ENCODE data around the gene PYCR2. TPM values are rescaled to one million over a fixed set of nuclear protein-coding genes. Genes with fewer than 3 reads are reported as not detected.
"Not testable (repeated sequence)": the region's sequence is repeated elsewhere in the genome, so short reads cannot be mapped to it uniquely, and the experiment has no call there.

PYCR2 gene
- 10 to 100 TPM in 11 of 12 donors, not detected in 1; 28.0 to 44.2 (median 32.4) TPM for polyA plus RNA-seq (ENCODE audit: insufficient read length in 12 of 12)
- long read RNA-seq, donor 1, transcript PYCR2-201 (7 exons, 1,689 nt): major isoform, 17 of 25 reads
- long read RNA-seq, donor 1, partial matches to known transcripts: 8 of 25 reads
- long read RNA-seq, donor 1, other reads (novel, unspliced or antisense): 0 of 25 reads
- long read RNA-seq, donor 2, transcript PYCR2-201 (7 exons, 1,689 nt): major isoform, 14 of 14 reads
- long read RNA-seq, donor 2, partial matches to known transcripts: 0 of 14 reads
- long read RNA-seq, donor 2, other reads (novel, unspliced or antisense): 0 of 14 reads
- long read RNA-seq, donor 3, transcript PYCR2-201 (7 exons, 1,689 nt): major isoform, 5 of 5 reads
- long read RNA-seq, donor 3, partial matches to known transcripts: 0 of 5 reads
- long read RNA-seq, donor 3, other reads (novel, unspliced or antisense): 0 of 5 reads
- long read RNA-seq, donor 4, partial matches to known transcripts: 0 of 1 reads
- long read RNA-seq, donor 4, other reads (novel, unspliced or antisense): 0 of 1 reads
- long read RNA-seq, donor 5, transcript PYCR2-201 (7 exons, 1,689 nt): major isoform, 18 of 18 reads
- long read RNA-seq, donor 5, partial matches to known transcripts: 0 of 18 reads
- long read RNA-seq, donor 5, other reads (novel, unspliced or antisense): 0 of 18 reads
- long read RNA-seq, donor 6, transcript PYCR2-201 (7 exons, 1,689 nt): major isoform, 5 of 5 reads
- long read RNA-seq, donor 6, partial matches to known transcripts: 0 of 5 reads
- long read RNA-seq, donor 6, other reads (novel, unspliced or antisense): 0 of 5 reads
- long read RNA-seq, donor 7, transcript PYCR2-201 (7 exons, 1,689 nt): major isoform, 6 of 32 reads
- long read RNA-seq, donor 7, partial matches to known transcripts: 26 of 32 reads
- long read RNA-seq, donor 7, other reads (novel, unspliced or antisense): 0 of 32 reads
- long read RNA-seq, donor 8, transcript PYCR2-201 (7 exons, 1,689 nt): major isoform, 13 of 13 reads
- long read RNA-seq, donor 8, partial matches to known transcripts: 0 of 13 reads
- long read RNA-seq, donor 8, other reads (novel, unspliced or antisense): 0 of 13 reads
- long read RNA-seq, donor 9, transcript PYCR2-201 (7 exons, 1,689 nt): major isoform, 14 of 14 reads
- long read RNA-seq, donor 9, partial matches to known transcripts: 0 of 14 reads
- long read RNA-seq, donor 9, other reads (novel, unspliced or antisense): 0 of 14 reads
- long read RNA-seq, donor 10, transcript PYCR2-201 (7 exons, 1,689 nt): major isoform, 10 of 11 reads
- long read RNA-seq, donor 10, partial matches to known transcripts: 0 of 11 reads
- long read RNA-seq, donor 10, other reads (novel, unspliced or antisense): 0 of 11 reads
- long read RNA-seq, donor 11, transcript PYCR2-201 (7 exons, 1,689 nt): major isoform, 17 of 17 reads
- long read RNA-seq, donor 11, partial matches to known transcripts: 0 of 17 reads
- long read RNA-seq, donor 11, other reads (novel, unspliced or antisense): 0 of 17 reads

DNA sequence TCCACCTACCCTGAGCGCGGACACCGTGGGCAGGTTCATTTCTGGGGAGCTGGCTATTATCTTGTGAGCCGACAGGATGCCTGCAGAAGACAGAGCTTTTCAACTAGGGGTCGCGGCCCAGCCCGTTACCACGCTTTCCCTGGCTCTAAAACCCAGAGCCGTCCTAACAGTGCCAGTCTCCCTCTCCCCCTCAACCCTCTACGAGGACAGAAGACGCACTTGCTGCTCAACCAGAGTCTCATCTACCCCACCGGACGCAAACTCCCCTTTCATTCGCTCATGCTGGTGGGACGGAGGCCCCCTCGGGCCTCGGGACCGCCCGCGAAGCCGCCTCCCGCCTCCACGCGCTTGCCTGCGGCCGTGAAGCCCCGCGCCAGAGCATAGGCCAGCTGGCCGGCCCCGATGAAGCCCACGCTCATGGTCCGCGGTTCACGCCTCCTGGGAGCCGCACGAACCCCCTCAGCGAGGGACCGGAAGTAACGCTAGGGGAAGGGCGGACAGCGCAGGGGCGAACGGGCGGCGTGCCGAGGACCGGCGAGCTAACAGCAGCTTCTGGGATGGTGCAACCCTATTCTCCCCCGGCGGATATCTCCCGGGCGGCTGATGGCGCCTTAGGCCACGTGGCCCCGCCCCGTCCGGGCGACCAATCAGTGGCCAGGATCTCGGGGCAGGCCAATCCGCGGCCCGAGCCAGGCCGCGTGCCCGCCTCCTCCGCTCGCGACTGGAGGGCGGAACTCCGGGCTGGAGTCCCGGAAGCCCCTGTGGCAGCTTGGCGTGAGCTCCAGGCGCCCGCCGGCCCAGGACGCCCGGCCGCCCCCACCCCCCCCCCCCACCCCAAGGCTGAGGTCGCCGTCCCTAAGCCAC is at the start of gene PYCR2:
Gene PYCR2 (minus strand): TSS at position 559 of the 864 bp plus-strand sequence. CDS start 140 bp downstream, at position 419.
- peak; percentile 95 for DNase-seq

DNA sequence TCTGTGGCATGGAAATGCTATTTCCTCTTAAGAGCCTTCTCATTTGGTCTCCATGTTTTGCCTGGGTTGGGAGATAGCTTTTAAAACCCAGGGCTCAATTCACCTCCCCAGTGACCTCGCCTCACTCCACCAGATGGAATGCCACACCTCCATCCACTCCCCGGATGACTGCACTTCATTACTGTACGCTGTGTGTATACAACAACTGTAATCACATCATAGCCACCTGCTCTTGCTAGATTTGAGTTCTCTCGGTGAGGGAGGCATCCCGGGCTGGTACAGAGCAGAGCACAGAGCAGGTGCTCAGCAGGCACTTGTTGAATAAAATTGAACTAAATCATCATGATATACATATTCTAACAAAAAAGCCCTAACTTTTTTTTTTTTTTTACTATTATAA is 49.1 kb upstream of the PYCR2 start:
- DNase-seq: no peak

DNA sequence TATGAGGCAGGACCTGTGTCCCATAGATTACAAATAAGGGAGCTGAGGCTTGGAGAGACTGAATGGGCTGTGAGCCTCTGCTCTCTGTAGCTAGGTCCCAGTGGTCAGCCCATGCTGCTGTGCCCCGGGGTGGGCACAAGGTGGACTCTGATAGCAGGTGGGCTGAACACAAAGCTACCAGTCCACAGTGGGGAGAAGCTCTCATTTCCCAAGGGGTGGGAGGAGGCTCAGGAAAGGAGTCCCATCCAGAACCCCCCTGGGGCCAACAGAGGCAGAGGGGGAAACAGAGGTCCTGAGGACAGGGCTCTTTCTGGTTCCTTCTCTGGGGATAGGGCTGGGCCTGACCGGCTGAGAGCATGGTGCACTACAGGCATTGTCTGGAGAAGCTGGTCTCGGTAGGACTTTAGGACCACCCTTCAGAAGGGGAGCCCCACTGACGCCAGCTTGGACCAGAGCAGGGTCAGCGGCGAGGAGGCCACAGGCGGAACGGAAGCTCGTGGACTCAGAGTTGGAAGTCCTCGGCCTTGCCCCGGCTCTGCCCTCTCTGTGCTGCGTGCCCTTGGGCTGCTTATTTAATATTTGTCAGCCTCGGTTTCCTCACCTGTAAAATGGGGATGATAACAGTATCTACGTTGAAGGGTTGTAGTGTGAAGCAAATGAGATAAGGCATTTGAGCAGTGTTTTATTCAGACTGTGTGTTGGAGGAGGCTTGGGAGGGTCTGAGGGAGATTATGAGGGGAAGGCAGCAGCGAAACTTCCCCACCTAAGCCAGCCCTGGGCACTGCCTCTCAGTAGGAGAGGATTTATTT is 48.5 kb upstream of the PYCR2 start:
- DNase-seq: no peak

GRCh38 chr1:225970592-225971157 is 46.6 kb upstream of the PYCR2 start:
- DNase-seq: not testable (repeated sequence)

DNA sequence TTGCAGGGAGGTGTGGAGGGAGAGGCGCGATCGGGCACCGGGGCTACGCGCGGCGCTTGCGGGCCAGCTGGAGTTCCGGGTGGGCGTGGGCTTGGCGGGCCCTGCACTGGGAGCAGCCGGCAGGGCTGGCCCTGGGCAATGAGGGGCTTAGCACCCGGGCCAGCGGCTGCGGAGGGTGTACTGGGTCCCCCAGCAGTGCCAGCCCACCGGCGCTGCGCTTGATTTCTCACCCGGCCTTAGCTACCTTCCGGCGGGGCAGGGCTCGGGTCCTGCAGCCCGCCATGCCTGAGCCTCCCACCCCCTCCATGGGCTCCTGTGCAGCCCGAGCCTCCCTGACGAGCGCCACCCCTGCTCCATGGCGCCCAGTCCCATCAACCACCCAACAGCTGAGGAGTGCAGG is 45.7 kb upstream of the PYCR2 start:
- not testable (repeated sequence) for DNase-seq

DNA sequence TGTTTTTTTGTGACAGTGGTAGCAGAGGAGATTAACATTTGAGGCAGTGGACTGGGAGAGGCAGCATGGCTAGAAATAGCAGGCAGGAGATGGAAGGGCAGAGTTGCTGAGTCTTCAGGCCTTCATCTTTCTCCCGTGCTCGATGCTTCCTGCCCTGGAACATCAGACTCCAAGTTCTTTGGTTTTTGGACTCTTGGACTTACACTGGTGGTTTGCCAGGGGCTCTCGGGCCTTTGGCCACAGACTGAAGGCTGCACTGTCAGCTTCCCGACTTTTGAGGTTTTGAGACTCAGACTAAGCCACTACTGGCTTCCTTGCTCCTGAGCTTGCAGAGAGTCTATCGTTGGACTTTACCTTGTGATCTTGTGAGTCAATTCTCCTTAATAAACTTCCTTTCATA is 41.2 kb upstream of the PYCR2 start:
- no peak for DNase-seq

DNA sequence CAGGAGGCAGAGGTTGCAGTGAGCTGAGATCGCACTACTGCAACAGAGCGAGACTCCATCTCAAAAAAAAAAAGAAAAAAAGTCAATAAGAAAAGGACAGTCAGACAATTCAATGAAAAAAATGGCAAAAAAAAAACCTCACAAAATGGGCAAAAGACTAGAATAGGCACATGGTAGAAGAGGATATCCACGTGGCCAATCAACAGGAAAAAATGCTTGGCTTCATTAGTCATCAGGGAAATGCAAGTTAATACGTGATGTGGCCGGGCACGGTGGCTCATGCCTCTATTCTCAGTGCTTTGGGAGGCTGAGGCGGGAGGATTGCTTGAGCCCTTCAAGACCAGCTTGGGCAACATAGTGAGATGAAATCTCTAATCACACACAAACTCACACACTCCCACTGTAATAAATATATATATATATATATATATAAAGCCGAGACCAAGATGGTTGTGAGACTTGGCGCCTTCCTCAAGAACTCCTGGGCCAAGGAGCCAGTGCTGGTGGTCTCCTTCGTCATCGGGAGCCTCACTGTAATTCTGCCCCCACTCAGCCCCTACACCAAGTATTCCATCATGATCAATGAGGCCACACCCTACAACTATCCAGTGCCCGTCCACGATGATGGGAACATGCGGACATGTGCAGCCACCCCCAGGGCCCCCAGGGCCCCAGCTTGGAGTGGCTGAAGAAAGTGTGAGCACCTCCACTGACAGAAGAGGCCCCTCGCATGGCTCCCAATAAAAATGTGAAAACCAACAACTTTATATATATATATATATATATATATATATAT is 39.9 kb upstream of the PYCR2 start:
- DNase-seq: no peak

GRCh38 chr1:225962440-225962975 is 38.5 kb upstream of the PYCR2 start:
- DNase-seq: no peak

- DNase-seq: no peak
Measured at GRCh38 chr1:225961659-225962439, 37.8 kb upstream of the PYCR2 start.

GRCh38 chr1:225958041-225958440 is 34.0 kb upstream of the PYCR2 start:
- DNase-seq: no peak

DNA sequence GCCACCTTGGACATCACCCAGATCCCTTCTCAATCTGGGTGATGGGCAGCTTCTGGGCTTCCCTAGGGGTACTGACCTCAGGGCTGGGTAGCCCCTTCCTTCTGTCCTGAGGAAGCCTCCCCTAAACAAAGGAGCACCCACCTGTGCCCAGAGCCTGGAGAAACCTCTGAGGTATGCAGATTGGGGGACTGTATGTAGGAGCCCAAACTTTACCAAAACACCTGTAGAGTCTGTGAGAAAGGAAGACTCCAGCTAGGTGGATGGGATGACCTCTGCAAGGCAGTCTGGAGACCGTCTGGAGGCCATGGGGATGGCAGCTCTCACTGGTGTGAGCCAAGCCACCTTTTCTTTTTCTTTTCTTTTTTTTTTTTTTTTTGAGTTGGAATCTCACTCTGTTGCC is 30.7 kb upstream of the PYCR2 start:
- no peak for DNase-seq

DNA sequence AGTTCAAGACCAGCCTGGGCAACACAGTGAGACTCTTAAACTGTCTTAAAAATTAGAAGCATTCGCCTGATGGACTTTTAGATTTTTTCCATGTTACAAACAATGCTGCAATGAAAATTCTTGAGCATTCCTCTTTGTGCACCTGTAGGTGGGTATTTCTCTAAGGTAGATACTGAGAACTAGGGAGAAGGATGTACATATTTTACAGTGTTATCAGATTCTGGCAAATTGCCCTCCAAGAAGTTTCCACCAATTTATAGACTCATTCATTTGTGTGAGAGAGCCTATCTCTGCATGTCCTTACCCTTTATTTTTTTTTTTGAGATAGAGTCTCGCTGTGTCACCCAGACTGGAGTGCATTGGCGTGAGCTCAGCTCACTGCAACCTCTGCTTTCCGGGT is 29.3 kb upstream of the PYCR2 start:
- DNase-seq: no peak

- DNase-seq: no peak
Measured at GRCh38 chr1:225950905-225951497, 27.0 kb upstream of the PYCR2 start.

DNA sequence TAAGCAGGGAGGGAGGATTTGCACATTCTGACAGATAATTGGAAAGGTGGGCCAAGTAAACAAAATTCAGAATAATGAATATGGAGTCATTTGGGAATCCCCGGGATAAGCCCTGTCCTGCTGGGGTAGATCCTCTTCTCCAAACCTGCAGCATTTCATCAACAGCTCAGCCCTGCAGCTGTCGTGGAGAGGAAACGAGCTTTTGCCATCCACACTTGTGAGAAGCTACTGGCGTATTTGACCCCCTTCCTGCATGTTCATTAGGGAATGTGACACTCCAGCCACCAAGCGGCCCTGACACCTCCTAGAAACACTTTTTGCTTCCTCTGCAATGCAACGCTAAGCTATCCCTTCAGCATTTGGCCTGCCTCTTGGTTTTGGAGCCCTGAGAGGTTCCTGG is 25.0 kb upstream of the PYCR2 start:
- no peak for DNase-seq

- DNase-seq: no peak
Measured at GRCh38 chr1:225946803-225947202, 22.8 kb upstream of the PYCR2 start.

GRCh38 chr1:225946082-225946620 is 22.1 kb upstream of the PYCR2 start:
- no peak for DNase-seq
